ENCODE data around the gene OR51B4. TPM values are rescaled to one million over a fixed set of nuclear protein-coding genes. Genes with fewer than 3 reads are reported as not detected.

OR51B4 gene
- total and polyA plus RNA-seq, 9 of the 15 experiments (the other 6 are each of a cell fraction or from before 2014, with no cell fraction given) = 17.1 to 64.6 (median 39.9) TPM

GRCh38 chr11:5303626-5304025 is 1.9 kb upstream of the OR51B4 start:
- WGBS (ENCODE audit: insufficient coverage, low coverage, missing lambda C conversion rate) = 44% methylated on average over 5 of the region's 5 CpGs
- Histone ChIP-seq H3K4me3 (no peak overlapping the region), H3K4me2 (ENCODE audit: insufficient read depth, low read length) (no peak overlapping the region), H3K79me2 (ENCODE audit: control insufficient read depth, insufficient read depth, low read length) (peaks cover 36% of the 10 kb centered on the region), H3K27ac (ENCODE audit: extremely low read depth, low read depth, low read length) (no peak overlapping the region), H3K27me3 (ENCODE audit: control insufficient read depth in 2 of 2, insufficient read depth in 2 of 2, low read length in 2 of 2) (no peaks in the 10 kb centered on the region), H3K36me3 (ENCODE audit: control insufficient read depth, insufficient read depth, low read length) (peaks cover 77% of the 10 kb centered on the region), H2AFZ (ENCODE audit: low read depth, low read length) (no peak overlapping the region), H3K9me1 (ENCODE audit: control insufficient read depth, insufficient read depth, low read length) (no peaks in the 10 kb centered on the region), H3K4me1 (replicated peaks in 1 of 2; ENCODE audit: control insufficient read depth in 2 of 2, insufficient read depth in 2 of 2, low read length in 2 of 2) (peaks cover 0 to 3% of the 10 kb centered on the region in 2 experiments; a peak in 2 of 5 replicates), H4K20me1 (replicated peaks; ENCODE audit: control insufficient read depth, insufficient read depth, low read length) (no peaks in the 10 kb centered on the region), H3K9ac (ENCODE audit: insufficient read depth in 1 of 2, low read depth in 2 of 2, low read length in 2 of 2) (no peak overlapping the region), H3K9me3 (replicated peaks; ENCODE audit: control insufficient read depth, insufficient read depth, low read depth, low read length) (no peaks in the 10 kb centered on the region)
- no peak for ATAC-seq
- intact Hi-C loops (cut with micrococcal nuclease) (no loop called here), in situ Hi-C loops (cut with MboI) (loop anchor here (5.0 kb wide), 2 partner anchors 101 to 144 kb away; partner anchors contain the start of genes OR51I2 and OR51V1)
- no TSS peak for BruUV-seq (replicated peaks)
- DNase-seq (ENCODE audit: extremely low read depth in 1 of 4, low spot score in 3 of 4) = no peak
- ChIA-PET CTCF (ENCODE audit: low intra/inter-chr PET ratio) (no interaction called here), POLR2A (interaction anchor here (0.7 to 1.4 kb wide), 2 partner anchors 92 to 310 kb away, joined by 3 read pairs; no protein-coding TSS in a partner anchor)
- FAIRE-seq = no peak
- 0 out of 2 replicates have a peak, but pooled peaks have one; percentile 15 for TF ChIP-seq ARID1B (IDR thresholded peaks at IDR 0.05)
- TF ChIP-seq CBFA2T3 (IDR thresholded peaks at IDR 0.05) = peak; percentile 61
- TF ChIP-seq NEUROD1 (IDR thresholded peaks at IDR 0.05; ENCODE audit: borderline replicate concordance, low read depth, low read length, partially characterized antibody) = no peak
- TF ChIP-seq HNRNPH1 (optimal IDR thresholded peaks at IDR 0.05; ENCODE audit: low read depth, low read length) = no peak
- peak; percentile 43; the same call in 1 of the 2 replicates for TF ChIP-seq NFIC (IDR thresholded peaks at IDR 0.05)
- no peak for TF ChIP-seq ATF1 (CRISPR knock-in tag; IDR thresholded peaks at IDR 0.05)
- no peak for TF ChIP-seq ATF1 (tag; IDR thresholded peaks at IDR 0.05)
- no peak for TF ChIP-seq ZNF239 (CRISPR knock-in tag; IDR thresholded peaks at IDR 0.05)
- TF ChIP-seq LCOR (CRISPR knock-in tag; IDR thresholded peaks at IDR 0.05) = 0 out of 2 replicates have a peak, but pooled peaks have one; percentile 24
- no peak for TF ChIP-seq ESRRB (CRISPR knock-in tag; IDR thresholded peaks at IDR 0.05; ENCODE audit: borderline replicate concordance)
- TF ChIP-seq ZNF24 (IDR thresholded peaks at IDR 0.05) = no peak
- no peak for TF ChIP-seq NR4A1 (CRISPR knock-in tag; IDR thresholded peaks at IDR 0.05)
- TF ChIP-seq NR4A1 (tag; IDR thresholded peaks at IDR 0.05) = no peak
- TF ChIP-seq DMBX1 (CRISPR knock-in tag; IDR thresholded peaks at IDR 0.05; ENCODE audit: borderline replicate concordance) = no peak
- TF ChIP-seq MCM5 (IDR thresholded peaks at IDR 0.05; ENCODE audit: low read depth) = no peak
- TF ChIP-seq STAG1 (CRISPR knock-in tag; IDR thresholded peaks at IDR 0.05; ENCODE audit: borderline replicate concordance) = no peak
- TF ChIP-seq RNF2 (IDR thresholded peaks at IDR 0.05) = no peak
- TF ChIP-seq ZC3H4 (CRISPR knock-in tag; IDR thresholded peaks at IDR 0.05; ENCODE audit: borderline replicate concordance) = no peak
- peak; percentile 67 for TF ChIP-seq TCF3 (CRISPR knock-in tag; IDR thresholded peaks at IDR 0.05)
- TF ChIP-seq ZNF197 (CRISPR knock-in tag; IDR thresholded peaks at IDR 0.05; ENCODE audit: low read depth) = no peak
- TF ChIP-seq ZBTB33 (CRISPR knock-in tag; IDR thresholded peaks at IDR 0.05) = no peak
- TF ChIP-seq EGR1 (conservative IDR thresholded peaks at IDR 0.05) = no peak
- TF ChIP-seq MLX (CRISPR knock-in tag; conservative IDR thresholded peaks at IDR 0.05) = no peak
- no peak for TF ChIP-seq MBD2 (IDR thresholded peaks at IDR 0.05; ENCODE audit: borderline replicate concordance, low read depth)
- no peak for TF ChIP-seq ZKSCAN8 (CRISPR knock-in tag; IDR thresholded peaks at IDR 0.05)
